HUES6 (cell line): ENCODE measurements around the gene ABCC6.

Experiments used
- H3K27ac ChIP-seq: 2 replicates; pipeline ENCODE4 v1.7.0; 2013; ENCODE audit warnings: low read depth, mild to moderate bottlenecking, low read length, inconsistent platforms
- H3K27me3 ChIP-seq: 2 replicates; pipeline ENCODE4 v1.6.1; 2013; ENCODE audit warnings: low read length; ENCODE audit not compliant: control insufficient read depth, insufficient read depth
- H3K36me3 ChIP-seq: 2 replicates; pipeline ENCODE4 v1.6.1; 2013; ENCODE audit warnings: low read length; ENCODE audit not compliant: control insufficient read depth, insufficient read depth
- H3K4me1 ChIP-seq: 2 replicates; pipeline ENCODE4 v1.6.1; 2013; ENCODE audit warnings: low read length; ENCODE audit not compliant: control insufficient read depth, insufficient read depth
- H3K4me3 ChIP-seq: 2 replicates; pipeline ENCODE4 v1.5.1; 2013; ENCODE audit warnings: low read depth, low read length
- H3K9ac ChIP-seq: one replicate; pipeline ENCODE4 v1.6.1; 2013; ENCODE audit warnings: mild to moderate bottlenecking, low read length
- H3K9me3 ChIP-seq: 2 replicates; pipeline ENCODE4 v1.6.1; 2013; ENCODE audit warnings: low read depth, low read length; ENCODE audit not compliant: control insufficient read depth, insufficient read depth

ABCC6 gene

GRCh38 chr16:16099320-16099719 is 124.0 kb downstream of the ABCC6 start:
- H3K36me3 ChIP-seq: peaks cover 79% of the 10 kb centered on the region
- no peak overlapping the region for H3K4me3 ChIP-seq
- H3K4me1 ChIP-seq: no peaks in the 10 kb centered on the region
- H3K9ac ChIP-seq: no peak overlapping the region
- no peaks in the 10 kb centered on the region for H3K27me3 ChIP-seq
- no peak overlapping the region for H3K27ac ChIP-seq
- no peaks in the 10 kb centered on the region for H3K9me3 ChIP-seq
